Inflammatory macrophage treated with lipopolysaccharide for 4 hours (primary cell): ENCODE results near the gene ICE2.
A peak's percentile ranks its signal among the peaks of the same experiment; 100 is the strongest.

ENCODE experiments used
- DNase-seq: peaks from one replicate; pipeline ENCODE4 v3.0.0-alpha.2; 2020

Gene ICE2

DNA sequence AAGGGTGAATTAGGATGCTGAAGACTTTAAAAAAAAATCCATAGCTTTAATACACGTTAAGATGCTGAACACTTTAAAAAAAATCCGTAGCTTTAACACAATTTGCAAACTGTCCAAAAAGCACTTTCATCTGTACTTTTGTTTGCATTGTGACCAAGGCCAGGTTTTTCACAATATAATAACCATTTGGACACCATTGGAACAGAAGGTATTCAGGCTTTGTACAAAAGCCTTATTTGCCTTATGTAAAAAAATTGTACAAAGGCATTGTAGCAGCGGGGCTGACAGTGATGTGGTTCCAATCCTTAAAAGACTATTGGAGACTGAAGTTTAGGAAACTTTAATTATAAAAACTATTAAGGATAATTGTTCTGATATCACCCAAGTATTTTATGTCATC, 15.2 kb upstream of the ICE2 start:
- no peak for DNase-seq

DNA sequence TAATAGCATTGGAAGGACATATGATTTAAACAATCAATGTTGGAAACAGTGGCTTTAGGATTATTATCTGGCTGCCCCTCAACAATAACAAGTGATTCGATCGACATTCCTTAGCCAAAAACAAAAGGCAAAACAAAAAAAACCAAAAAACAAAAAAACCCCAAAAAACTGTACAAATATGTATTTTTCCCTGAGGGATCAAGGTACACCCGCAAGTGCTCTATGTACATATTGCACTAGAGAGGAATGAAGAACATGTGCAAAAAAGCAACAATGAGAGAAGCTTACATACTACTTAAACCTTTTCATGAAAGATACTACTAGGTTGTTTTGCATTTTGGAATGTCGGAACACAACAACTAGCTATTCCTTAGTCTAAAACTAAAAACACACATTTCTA, 14.2 kb upstream of the ICE2 start:
- no peak for DNase-seq

DNA sequence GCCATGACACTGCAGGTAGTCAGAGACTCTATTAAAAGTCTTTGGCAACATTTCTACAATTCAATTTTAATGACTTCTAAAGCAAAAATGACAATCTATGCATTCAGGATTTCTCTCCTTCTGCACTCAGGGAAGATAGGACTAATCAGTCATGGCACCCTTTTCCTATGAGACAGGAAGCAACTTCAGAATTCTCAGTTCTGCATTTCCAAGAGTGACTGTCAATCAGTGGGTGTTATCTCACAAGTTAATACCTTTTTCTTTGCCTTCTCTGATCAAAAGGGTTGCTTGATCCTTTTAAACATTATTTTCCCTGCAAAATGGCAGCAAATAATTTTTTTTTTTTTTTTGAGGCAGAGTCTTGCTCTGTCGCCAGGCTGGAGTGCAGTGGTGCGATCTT, 7.8 kb upstream of the ICE2 start:
- DNase-seq: peak; percentile 34

DNA sequence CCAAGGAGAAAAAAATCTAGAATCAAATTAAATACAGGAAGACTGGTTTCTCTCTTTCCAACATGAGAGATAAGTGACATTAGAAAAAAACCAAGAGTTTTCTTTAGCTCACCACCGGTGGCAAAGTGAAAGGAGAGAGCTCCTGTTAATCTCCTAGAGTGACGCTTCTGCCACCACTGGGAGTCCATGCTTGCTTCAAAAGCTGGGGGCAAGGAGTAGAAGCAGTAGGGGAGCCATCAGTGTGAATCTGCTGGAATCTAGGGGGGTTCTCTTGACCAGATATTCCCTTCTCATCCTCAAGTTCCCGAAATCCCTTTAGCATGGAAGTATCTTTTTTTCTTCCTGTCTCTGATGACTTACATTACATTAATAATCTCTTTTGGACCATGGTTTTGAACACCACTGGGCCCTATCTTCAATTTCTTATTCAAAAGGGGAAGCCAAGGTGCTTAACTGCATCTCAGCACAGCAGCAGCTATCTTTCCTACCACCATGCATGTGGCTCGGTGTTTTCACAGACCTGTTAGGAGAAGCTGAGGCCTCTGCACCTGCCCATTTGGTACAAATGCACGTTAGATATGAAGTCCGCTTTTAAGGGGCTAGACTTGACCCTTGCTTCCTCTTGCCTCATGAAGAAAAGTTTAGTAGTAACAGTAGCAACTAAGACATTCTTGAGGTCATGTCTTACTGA, 6.6 kb upstream of the ICE2 start:
- DNase-seq: no peak

DNA sequence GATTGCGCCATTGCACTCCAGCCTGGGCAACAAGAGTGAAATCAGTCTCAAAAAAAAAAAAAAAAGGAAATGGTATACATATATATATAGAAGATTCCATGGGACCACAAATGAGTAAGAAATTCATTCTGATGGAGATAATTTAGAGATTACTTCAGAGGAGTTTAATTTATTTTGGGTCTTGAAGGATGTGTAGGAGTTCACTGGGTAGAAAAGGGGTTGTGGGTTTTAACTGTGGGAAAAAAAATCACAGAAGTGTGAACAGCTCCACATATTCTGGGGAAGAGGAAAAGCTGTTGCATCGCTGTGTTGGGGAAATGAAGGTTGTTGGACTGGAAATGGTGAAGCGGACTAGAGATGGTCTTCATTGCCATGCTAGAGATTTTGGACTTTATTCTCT, 4.1 kb upstream of the ICE2 start:
- no peak for DNase-seq

DNA sequence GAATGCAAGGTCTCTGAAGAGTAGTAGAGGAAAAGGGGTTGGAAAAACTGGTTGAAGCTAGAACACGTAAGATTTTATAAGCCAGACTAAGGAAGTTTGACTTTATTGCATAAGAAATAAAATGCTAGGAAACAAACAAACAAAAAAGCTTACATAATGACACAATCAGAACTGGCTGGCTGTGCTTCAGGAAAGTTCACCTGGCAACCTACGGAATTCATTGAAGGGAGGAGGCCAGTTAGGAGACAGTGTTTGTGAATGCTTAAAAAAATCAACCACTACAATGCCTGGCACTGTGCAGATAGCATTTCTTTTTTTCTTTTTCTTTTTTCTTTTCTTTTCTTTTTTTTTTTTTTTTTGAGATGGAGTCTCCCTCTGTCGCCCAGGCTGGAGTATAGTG, 1.9 kb upstream of the ICE2 start:
- no peak for DNase-seq

DNA sequence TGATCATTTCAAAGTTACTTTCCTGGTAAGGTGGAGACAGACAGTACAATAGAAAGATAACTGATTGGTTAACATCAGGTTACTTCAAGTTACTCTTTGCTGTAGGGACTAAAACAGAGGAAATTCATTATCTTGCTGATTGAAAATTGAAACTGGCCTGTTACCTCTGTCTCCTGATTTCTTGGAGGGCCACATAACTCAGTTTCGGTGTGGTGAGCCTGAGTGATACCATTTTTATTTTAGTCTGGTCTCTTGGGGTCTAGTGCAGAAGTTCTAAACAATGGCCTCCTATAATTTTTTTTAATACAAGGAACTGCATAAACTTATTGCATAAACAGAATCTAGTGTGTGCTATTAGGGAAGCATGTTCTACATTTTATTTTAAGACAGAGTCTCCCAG, 1.2 kb upstream of the ICE2 start:
- DNase-seq: no peak

DNA sequence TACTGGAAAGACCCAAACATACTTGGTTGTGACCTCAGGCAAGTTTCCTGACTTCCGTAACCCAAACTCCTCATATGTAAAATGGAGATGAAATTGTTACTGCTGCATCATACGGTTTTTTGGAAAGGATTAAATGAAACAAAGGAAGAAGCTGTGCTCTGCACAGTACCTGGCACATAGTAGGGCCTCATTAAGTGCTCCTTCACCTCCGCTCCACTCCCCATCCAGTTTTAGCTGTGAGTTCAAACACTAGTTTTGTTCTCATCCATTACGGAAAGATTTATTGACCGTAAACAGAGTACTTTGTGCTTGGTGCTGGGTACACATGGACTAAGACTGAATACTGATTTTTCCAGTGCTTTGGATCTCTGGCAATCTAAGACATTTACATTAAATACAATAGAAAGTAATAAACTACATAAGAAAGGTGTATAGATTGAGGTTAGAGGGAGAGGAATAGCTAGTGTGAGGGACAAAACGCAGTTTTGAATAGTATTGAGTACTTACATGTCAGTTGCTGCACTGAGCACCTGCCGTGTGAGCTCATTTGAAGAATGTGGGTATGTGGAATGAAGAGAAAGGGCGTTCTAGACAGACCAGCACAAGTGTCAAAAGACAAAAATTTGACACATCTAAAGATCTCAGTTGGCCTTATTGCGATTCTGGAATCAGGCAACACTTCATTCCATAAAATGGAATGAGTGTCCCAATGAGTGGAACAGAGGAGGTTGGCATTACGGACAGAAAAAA, 594 bp upstream of the ICE2 start:
- DNase-seq: no peak

DNA sequence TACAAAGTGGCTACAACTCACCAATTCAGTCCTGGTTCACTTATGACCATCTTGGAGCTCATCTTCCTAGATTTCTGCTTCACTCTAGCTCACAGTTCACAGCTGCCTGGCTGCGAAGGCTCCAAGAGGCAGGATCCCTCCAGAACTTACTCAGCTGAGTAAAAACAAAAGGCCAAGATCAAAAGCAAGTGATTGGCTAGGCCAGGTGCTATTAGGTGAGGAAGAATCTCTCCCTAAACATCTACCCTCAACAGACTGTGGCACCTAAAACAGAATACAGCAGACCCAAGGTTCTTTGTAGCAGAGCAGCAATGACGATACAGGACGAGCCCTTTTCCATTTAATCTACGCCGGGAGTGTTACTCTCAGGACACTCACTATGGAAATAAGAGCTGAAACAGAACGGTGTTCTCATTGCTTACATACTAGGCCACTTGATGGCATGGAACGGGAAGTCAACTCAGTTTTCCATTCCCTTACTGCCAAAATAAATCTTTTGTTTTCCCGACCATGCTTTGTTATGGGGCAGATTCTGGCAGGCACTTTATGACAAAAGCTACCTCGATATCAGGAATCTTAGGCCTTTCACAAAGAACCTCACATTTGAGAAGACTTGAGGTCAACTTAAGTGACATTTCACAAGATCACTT, 901 bp downstream of the ICE2 start:
- peak; percentile 31 for DNase-seq

DNA sequence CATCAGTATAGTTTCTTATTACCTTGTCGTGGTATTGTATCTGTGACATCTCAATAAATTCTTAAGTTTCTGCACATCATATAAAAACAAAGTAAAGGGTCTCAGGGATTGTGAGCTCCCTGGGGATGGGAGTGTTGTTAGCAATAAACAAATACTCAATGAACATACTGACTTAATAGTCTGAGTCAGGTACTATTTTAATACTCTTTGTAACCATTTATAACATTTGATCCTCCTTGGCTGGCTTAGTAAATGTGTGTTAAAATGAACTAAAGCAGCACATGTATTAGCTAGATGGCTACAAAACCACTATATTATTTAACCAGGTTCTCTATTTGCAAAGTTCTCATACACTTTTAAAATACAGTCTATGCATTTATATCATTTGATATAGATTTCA, 1.8 kb downstream of the ICE2 start:
- no peak for DNase-seq

DNA sequence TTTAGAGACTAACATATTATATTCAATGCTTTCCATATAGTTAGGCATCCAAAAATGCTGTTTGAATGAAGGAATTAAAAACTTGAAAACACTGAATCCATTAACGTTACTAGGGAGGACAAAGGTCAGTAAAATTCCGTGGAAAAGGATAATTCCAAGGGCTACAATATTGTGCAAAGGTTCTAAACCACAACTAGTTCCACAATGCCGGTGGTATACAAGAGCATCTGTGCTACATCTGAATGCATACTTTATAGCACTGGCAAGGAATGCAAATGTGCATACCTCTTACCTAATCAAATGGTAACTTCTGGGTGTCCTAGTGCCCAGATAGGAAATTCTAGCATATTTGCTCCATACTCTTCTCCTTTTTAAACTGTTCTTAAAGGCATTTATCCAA, 2.2 kb downstream of the ICE2 start:
- no peak for DNase-seq

DNA sequence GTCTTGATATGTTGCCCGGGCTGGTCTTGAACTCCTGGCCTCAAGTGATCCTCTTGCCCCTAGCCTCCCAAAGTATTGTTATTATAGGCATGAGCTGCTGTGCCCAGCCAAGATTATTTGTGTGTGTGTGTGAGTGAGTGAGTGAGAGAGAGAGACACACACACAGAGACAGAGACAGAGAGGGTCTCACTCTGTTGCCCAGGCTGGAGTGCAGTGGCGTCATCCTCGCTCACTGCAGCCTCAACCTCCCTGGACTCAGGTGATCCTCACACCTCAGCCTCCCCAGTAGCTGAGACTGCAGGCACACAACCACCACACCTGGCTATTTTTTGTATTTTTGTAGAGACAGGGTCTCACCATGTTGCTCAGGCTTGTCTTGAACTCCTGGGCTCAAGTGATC, 5.8 kb downstream of the ICE2 start:
- no peak for DNase-seq

DNA sequence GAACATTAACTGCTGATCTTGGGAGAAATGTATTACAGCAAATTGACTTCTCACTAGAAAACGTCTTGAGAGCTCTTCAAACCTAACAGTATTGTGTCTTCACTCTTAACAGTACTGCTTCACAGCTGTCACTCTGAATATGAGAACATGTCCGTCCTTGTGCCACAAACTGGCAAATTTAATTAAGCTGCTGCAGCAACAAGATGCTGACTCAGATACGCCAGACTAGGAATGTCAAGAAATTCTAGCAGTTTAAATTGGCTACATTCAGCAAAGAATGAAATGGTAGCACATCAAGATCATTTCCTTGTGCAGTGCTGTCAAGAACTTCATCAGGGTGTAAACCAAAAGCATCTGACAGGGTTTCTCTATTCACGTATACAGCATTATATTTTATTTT, 7.6 kb downstream of the ICE2 start:
- DNase-seq: no peak

DNA sequence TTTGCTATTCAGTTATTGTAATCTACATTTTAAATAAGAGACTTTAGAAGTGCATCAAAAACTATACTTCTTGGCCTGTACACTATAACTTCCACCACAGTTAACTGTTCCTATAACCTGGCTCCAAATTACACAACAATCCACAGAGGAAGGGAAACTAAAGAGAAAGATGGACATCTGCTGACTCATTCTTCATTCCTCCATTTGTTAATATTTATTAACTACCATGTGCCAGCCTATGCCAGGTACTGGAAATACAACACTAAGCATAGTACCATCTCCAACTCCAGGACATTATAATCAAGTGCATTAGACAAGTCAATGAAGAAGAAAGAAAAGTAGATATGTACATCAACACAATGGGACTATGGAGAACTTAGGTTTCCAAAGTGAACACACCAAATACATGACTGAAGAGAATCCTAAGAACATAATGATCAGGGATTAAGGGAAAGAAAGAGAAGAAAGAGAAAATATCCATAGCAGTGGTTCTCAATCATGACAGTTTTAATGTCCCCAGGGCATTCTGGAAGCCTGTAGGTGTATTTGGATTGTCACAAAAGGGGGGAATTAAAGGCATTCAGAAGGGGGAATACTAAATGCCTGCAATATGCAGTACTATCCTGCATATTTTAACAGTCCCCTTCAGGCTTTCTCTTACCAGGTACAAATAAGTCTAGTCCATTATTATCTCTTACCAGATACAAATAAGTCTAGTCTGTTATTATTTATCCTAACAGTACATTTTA, 8.9 kb downstream of the ICE2 start:
- DNase-seq: peak; percentile 56

DNA sequence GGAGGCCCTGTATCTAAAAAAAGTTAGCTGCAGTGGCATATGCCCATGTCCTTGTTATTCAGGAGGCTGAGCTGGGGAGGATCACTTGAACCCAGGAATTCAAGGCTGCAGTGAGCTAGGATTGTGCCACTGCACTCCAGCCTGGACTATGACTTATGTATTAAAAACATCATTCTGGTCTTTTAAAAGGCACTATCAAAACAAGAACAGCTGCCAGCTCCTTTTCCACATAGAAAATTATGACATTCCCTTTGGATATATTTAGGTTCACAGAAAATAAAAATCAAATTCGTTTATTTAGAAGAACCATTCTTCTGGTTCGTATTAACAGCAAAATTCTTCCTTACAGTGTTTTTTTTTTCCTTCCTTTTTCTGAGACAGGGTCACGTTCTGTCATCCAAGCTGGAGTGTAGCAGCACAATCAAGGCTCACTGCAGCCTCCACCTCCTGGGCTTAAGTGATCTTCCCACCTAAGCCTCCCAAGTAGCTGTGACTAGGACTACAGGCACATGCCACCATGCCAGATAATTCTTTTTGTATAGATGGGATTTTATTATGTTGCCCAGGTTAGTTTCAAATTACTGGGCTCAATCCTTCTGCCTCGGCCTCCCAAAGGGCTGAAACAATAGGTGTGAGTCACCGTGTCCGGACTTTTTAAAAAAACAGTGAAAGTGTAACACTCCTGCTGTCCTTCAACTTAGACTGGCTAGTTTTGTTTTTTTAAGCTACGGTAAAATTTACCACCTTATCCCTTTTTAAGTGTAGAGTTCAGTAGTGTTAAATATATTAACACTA, 13.9 kb downstream of the ICE2 start:
- DNase-seq: no peak

DNA sequence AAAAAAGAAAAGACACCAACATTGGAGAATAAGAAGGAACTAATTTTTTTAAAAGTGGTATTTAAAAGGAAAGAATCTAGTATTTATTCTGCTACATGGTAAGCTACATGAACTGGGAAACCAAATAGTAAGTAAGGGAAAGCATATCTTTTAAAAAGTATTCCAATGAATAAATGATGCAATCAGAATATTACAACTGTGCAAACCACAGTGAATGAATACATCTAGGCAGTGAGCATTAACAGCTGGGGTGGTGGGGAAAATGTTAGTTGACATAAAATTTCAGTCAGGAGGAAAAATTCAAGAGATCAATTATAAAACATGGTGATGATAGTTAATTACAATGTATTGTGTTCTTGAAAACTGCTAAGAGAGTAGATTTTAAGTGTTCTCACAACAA, 16.9 kb downstream of the ICE2 start:
- no peak for DNase-seq

DNA sequence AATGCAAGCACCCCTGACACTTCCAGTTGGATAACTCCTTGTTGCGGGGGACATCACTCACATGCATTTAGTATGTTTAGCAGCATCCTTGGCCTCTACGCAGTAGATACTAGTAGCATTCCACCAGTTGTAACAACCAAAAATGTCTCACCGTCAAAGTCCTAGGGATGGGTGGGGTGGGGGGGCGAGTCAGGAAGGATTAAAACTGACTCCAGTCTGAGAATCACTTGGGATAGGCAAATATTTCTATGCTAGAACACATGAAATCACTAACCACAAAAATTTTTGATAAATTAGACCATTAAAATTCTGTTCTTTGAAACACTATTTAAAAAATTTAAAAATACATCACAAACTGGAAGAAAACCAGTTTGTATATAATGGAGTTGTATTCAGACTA, 18.0 kb downstream of the ICE2 start:
- no peak for DNase-seq

DNA sequence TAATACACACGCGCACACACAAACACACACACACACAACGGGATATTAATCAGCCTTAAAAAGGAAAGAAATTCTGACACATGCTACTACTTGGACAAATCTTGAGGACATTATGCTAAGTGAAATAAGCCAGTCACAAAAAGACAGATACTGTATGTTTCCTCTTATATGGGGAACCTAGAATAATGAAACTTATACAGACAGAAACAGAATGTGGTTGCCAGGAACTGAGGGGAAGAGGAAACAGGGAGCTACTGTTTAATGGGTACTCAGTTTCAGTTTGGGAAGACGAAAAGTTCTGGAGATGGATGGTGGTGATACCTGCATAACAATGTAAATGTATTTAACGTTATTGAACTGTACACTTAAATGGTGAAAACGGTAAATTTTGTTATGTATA, 20.2 kb downstream of the ICE2 start:
- peak; percentile 77 for DNase-seq

DNA sequence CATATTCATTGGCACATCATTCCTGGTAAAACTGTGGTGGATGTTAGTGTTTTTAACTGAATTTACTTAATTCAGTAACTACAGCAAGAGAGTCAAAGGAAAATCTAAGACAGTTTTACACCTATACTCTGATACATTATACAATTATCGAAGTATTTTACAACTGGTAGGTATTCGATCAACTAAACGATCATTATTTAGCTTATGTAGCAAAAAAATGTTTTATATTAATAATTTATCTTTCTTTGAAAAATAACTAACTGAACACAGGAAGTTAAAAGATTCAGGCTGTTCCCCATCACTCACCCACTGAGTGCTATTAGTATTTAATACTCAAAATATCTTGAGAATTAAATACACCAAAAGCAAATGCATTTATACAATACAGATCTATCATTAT, 21.0 kb downstream of the ICE2 start:
- no peak for DNase-seq

DNA sequence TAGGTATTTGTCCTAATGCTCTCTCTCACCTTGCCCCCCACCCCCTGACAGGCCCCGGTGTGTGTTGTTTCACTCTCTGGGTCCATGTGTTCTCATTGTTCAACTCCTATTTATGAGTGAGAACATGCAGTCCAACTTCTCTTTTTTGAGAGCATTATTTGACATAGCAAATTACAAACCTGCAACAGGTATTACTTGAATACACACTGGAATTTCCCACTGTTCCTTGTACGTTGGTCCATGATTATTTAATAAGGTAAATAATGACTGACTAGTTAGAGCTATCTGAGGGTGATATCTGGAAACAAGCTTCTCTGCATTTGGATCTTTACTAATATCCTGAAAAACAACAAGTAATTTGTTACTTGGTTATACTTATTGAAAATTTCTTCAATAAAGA, 24.1 kb downstream of the ICE2 start:
- no peak for DNase-seq

DNA sequence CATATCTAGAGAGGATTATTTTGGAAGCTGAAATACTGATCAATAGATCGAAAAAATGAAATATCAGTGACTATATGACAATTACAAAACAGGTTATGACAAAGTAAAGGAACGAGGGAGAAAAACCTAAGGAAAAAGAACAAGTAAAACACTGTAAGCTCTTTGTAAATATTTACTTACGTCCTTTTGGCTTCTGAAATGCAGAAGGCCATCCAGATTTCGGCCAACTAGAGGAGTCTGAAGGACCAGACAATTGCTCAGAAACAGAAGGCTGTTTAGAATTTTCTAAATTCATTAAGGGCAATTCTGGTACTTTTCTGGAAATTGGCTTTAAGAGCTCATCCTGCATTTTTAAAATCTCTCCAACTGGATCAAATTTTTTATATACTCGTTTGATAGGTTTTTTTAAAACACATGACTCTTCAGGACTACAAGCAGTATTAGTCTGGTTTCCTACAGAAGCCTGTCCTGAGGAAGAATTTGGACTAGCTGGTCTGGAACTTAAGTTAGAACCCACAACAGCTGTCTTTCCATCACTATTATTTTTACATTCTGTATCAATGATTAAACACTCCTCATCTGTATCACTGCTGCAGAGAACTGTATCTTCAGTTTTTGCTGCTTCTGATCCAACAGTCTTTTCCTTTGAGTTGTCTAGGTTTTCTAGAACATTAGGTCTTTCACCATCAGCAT, 30.1 kb downstream of the ICE2 start:
- DNase-seq: no peak

DNA sequence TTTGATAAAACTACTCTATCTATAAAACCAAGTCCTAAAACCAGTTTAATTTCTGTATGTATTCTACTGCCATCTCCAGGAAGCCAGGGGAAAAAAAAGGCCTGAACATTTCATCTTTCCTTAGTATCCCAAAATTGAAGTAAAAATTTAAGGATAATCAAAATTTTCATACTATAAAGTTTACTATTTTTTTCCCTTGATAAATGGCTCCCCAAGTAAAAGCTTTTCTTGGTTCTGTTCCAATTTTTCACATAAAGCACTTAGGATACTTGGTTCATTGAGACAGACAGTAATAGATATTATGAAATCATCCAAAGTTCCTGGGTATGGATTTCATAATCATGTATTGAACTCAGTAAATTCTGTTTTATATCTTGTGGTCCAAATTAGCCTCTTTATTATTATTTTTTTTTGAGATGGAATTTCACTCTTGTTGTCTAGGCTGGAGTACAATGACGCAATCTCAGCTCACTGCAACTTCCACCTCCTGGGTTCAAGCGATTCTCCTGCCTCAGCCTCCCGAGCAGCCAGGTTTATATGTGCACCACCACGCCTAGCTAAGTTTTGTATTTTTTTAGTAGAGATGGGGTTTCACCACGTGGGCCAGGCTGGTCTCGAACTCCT, 34.5 kb downstream of the ICE2 start:
- peak; percentile 44 for DNase-seq
